RWPE1 (cell line): ENCODE data around the gene PAXX.

Source experiments
- CTCF ChIA-PET: fragments of 350-600 bp; sonication (Branson Sonifier 250); formaldehyde crosslinking; extraction: SDS; loops from one replicate; lab custom pipeline; 2021; lab: Yijun Ruan, JAX
- POLR2A ChIA-PET: fragments of 400-600 bp; formaldehyde crosslinking; extraction: SDS; loops from one replicate; lab custom pipeline; 2020; ENCODE audit warnings: antibody characterized with exemption; ENCODE audit not compliant: low non-redundant PET; lab: Yijun Ruan, JAX
- DNase-seq: peaks from one replicate; pipeline ENCODE4 v3.0.0; 2012; ENCODE audit warnings: low spot score
- H3K27ac ChIP-seq: fragments of 450-650 bp; 2 replicates; pipeline ENCODE4 v1.5.1; 2017
- TF ChIP-seq, protein P1 (sequence below): fragments of 450-650 bp; conservative IDR thresholded peaks from 2 replicates; pipeline ENCODE4 v1.5.1; 2017; ENCODE audit warnings: low read depth, mild to moderate bottlenecking

The PAXX gene

DNA sequence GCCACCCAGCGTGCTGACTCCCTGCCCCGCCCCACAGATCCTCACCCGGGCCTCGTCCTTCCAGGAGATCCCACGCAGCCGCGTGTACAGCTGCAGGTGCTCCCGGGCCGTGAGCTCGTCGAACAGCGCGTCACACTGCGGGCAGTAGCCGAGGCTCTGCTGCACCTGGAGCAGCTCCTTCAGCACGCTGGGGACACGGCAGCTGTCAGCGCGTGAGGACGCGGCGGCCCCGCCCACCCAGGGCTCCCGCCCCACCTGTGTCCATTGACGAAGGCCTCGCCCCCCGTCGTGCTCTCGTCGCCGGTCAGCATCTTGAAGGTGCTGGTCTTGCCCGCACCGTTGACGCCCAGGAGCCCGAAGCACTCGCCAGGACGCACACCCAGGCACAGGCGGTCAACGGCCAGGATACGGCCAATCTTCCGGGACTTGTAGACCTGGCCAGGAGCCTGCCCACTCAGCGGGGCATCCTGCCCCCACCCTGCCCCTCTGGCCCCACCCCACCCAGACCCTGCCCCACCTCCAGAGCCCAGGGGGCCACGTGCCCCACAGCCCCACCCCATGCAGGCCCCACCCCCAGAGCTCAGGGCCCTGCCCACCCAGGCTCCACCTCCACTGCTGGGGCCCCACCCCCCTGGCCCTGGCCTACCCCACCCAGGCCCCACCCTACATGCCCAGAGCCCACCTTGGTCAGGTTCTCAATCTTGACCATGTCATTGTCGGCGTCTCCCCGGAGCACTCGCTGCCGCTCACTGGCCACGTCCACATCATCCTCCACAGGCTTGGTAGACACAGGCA, 17.9 kb downstream of the PAXX start:
- ChIA-PET CTCF (interaction anchor here (0.7 to 0.9 kb wide), 2 partner anchors 19 to 25 kb away, joined by 3 read pairs; no protein-coding TSS in a partner anchor), POLR2A (no interaction called here)
- DNase-seq, result no peak
- TF ChIP-seq, protein P1, sequence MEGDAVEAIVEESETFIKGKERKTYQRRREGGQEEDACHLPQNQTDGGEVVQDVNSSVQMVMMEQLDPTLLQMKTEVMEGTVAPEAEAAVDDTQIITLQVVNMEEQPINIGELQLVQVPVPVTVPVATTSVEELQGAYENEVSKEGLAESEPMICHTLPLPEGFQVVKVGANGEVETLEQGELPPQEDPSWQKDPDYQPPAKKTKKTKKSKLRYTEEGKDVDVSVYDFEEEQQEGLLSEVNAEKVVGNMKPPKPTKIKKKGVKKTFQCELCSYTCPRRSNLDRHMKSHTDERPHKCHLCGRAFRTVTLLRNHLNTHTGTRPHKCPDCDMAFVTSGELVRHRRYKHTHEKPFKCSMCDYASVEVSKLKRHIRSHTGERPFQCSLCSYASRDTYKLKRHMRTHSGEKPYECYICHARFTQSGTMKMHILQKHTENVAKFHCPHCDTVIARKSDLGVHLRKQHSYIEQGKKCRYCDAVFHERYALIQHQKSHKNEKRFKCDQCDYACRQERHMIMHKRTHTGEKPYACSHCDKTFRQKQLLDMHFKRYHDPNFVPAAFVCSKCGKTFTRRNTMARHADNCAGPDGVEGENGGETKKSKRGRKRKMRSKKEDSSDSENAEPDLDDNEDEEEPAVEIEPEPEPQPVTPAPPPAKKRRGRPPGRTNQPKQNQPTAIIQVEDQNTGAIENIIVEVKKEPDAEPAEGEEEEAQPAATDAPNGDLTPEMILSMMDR, result no peak
- H3K27ac ChIP-seq, result no peak overlapping the region

GRCh38 chr9:137011156-137011555, 18.9 kb downstream of the PAXX start:
- no peak overlapping the region for H3K27ac ChIP-seq
- TF ChIP-seq, protein P1, result no peak
- DNase-seq, result no peak
- POLR2A ChIA-PET, result no interaction called here
- CTCF ChIA-PET, result interaction anchor here (1.5 to 1.8 kb wide), 2 partner anchors 18 to 24 kb away, joined by 4 to 8 read pairs; no protein-coding TSS in a partner anchor

DNA sequence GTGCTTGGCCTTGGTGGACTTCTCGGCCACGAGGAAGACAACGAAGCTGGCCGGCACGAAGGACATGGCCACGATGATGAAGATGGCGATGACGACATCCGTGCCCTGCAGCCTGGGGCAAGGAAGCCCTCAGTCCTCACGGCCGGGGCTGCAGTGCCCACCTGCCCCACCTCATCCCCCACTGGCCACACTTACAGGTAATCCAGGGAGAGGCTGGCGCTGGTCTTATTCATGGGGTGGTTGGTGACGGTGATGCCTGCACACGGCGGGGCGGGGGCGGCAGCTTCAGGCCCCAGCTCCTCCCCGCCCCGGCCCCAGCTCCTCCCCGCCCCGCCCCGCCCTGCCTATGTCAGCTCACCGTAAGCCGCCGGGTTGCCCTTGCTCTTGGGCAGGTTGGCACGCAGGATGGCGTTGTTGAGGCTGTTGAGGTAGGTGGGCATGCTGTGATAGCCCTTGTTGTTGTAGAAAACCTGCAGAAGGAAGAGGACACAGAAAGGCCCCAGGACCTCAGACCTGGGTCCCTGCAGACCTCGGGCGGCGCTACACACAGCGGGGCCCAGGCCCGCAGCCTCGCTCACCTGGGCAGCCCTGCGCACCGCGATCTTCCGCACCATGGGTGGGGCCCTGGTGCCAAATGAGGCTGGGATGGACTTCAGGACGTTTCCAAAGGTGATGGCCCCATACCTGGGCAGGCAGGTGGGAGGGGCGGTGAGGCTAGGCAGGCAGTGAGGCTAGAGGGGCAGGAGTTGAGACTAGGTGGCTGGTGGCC, 19.9 kb downstream of the PAXX start:
- TF ChIP-seq, protein P1, result no peak
- ChIA-PET POLR2A (no interaction called here), CTCF (interaction anchor here (1.5 to 1.8 kb wide), 2 partner anchors 17 to 23 kb away, joined by 4 to 8 read pairs; no protein-coding TSS in a partner anchor)
- no peak overlapping the region for H3K27ac ChIP-seq
- DNase-seq, result no peak

DNA sequence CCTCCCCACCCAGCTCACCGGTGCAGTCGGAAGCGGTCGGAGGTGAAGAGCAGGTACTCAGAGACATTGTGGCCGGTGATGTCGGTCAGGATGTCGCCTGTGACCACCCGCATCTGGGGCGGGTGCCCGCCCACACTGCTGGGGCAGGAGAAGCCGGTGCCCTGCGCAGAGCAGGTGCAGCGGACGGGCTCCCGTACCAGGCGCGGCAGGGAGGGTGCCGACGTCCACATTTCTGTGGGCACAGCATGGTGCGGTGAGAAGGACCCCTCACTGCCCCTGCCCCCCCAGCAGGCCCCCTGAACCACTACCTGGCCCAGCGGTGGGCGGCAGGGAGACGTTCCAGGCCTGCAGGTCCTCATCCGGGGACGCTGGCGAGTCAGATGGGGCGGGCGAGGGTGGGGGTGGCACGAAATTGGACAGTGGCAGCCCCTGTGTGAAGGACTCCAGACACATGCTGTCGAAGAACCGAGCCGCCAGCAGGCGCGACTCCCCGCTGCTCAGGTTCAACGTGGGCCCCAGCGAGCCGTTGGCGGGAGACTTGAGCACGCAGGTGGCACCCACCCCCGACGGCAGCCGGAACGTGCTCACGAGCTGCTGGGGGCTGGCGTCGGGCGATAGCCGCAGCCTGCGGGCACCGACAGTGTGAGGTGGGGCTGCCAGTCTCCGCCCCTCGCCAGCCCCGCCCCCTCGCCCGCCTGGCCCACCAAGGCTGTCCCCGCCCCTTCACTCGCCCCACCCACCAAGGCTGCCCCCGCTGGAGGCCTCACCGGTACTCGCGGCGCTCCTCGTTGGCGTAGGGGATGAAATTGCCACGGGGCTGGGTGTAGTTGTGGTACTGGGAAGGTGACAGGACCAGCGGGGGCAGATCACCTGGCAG, 20.7 kb downstream of the PAXX start:
- CTCF ChIA-PET, result interaction anchor here (1.2 to 1.8 kb wide), 3 partner anchors 16 to 22 kb away, joined by 4 to 8 read pairs (median 4); no protein-coding TSS in a partner anchor

DNA sequence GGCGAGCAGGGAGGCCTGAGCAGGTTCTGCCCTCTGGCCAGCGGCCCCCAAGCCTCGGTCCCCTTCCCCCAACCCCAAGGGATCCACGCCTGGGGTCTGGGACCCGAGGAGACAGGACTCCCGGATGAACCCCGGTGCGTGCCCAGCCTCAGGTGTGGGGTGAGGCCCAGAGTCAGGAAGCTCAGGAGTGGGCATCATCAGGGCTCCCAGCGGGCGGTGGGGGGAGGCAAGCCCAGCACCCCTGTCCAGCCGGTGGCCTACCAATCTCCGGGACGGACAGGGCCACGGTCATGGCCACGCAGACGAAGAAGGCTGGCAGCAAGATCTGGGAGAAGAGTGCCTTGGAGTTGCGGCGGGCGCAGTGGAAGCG, 21.3 kb downstream of the PAXX start:
- ChIA-PET CTCF (interaction anchor here (1.2 kb wide), 1 partner anchor 15 kb away, joined by 4 read pairs; no protein-coding TSS in a partner anchor), POLR2A (no interaction called here)
- no peak for DNase-seq
- TF ChIP-seq, protein P1, result no peak
- H3K27ac ChIP-seq, result no peak overlapping the region

More for the DNA sequence above, 20.7 kb downstream of the PAXX start:
- DNase-seq, result no peak
- TF ChIP-seq, protein P1, result no peak
- POLR2A ChIA-PET, result no interaction called here
- H3K27ac ChIP-seq, result no peak overlapping the region
